Fibroblast of peridontal ligament (primary cell): Measurements from ENCODE around the gene REXO5.

ENCODE experiments used
- DNase-seq: peaks from one replicate; pipeline ENCODE4 v3.0.0-alpha.2; 2010; ENCODE audit errors: extremely low read depth

The REXO5 gene

DNA sequence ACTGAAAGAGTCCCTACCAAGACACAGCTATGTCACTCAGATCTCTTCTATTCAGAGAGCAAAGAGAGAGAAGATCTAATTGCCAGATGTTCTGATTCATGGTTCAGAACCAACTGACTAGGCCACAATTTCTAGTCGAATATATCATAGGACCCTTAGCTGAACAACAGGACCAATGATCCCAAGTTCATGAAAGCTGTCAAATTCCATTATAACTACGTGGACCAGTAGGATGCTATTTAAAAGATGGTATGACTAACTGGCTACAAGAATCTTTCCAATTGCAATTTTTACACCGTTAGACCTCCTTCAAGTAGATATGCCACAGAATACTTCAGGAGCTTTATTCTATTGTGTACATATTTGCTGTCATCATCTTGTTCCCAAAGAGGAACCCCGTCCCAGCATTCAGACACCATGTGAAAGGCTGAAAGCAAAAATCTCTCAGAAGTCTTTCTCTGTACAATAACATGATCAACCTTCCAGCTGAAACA is 67.8 kb downstream of the REXO5 start:
- no peak for DNase-seq

GRCh38 chr16:20875355-20875650 is 69.0 kb downstream of the REXO5 start:
- DNase-seq = no peak

GRCh38 chr16:20878682-20879147 is 72.4 kb downstream of the REXO5 start:
- DNase-seq = no peak

GRCh38 chr16:20879175-20880040 is 73.1 kb downstream of the REXO5 start:
- DNase-seq = peak; percentile 47

GRCh38 chr16:20880867-20881502 is 74.7 kb downstream of the REXO5 start:
- DNase-seq = no peak

- no peak for DNase-seq
Measured at GRCh38 chr16:20881503-20881878, 75.2 kb downstream of the REXO5 start.

DNA sequence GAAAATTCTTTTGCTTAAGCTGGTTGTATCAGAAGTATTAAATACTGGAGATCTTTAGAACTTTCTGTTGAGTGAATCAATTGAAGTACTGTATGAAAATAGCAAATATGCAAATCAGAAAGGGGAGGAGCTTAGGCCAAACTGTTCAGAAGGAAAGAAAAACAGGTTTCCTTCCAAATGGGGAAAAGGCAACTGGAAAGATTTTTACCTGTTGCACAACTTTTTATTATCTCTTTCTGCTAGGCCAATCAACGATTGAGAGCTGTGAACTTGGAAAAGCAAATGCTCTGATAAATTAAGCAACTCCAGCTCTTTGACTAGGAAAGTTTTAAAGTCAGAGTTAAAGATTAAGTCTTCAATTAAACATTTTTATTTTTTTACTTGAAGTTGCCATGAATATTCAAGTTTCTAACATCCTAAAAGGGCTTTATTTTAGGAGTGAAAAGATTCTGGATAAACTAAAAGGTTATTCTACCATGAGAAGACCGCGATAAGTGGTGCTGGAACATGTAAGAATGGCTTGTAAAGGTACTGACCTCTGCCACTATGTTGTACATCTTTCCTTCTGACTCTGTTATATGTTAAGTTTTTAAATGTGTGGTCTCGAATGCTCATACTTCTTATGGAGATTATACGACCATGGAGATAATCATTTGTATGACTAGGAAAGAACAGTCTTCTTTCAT is 77.4 kb downstream of the REXO5 start:
- DNase-seq = no peak

DNA sequence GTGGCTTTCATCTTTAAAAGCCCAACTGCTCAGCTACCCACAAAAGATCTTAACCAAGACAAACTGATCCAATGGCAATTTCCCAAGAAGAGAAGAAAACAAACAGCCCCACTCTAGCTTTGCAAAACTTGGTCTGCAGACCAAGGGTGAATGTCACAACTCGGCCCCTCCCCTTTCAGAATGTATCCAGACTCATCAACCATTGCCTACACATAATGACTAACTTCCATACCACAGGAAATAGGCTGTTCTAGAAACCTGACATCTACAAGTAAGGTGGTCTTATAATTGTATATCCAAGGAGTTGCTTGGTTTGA is 77.9 kb downstream of the REXO5 start:
- peak; percentile 91 for DNase-seq

GRCh38 chr16:20886320-20886719 is 80.0 kb downstream of the REXO5 start:
- no peak for DNase-seq

DNA sequence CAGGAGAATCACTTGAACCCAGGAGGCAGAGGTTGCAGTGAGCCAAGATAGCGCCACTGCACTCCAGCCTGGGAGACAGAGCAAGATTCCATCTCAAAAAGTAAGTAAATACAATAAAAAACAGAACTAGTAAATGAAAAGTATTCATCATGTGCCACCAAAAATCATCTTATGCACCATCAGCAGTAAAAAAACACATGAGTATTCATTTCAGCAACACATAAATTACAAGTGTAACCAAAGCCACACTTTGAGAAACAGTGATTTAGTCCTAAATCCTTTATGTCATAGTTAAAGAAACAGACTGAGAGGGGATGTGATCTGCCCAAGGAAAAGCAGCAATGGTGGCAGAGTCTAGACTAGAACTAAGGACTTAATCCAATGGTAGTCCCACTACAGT is 80.9 kb downstream of the REXO5 start:
- no peak for DNase-seq

DNA sequence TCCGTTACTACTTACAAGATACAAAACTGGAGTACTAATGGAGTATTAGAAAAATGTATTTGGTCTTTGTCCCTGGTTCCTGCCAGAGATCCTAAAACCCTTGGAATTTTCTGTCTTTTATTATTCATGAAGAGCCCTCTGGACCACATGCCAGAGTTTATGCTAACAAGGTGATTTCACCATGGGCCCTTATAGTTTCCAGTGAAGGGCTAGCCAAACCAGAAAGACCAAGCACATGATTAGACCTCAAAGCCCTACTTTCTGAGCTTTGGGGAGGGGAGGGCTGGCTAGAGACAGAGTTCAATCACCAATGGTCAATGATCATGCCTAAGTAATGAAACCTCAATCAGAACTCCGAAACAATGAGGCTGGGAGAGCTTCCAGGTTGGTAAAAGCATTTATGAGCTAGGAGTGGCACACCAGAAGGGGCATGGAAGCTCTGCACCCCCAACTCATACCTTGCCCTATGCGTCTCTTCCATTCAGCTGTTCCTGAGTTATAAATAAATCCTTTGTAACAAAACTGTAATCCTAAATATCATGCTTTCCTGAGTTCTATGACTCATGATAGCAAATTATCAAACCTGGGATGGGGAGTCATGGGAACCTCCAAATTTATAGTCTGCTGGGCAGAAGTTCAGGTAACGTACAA is 83.4 kb downstream of the REXO5 start:
- no peak for DNase-seq

- DNase-seq = no peak
Measured at GRCh38 chr16:20894388-20894787, 88.1 kb downstream of the REXO5 start.

GRCh38 chr16:20897253-20897897 is 91.0 kb downstream of the REXO5 start:
- peak; percentile 55 for DNase-seq

GRCh38 chr16:20897922-20898321 is 91.6 kb downstream of the REXO5 start:
- DNase-seq = no peak

DNA sequence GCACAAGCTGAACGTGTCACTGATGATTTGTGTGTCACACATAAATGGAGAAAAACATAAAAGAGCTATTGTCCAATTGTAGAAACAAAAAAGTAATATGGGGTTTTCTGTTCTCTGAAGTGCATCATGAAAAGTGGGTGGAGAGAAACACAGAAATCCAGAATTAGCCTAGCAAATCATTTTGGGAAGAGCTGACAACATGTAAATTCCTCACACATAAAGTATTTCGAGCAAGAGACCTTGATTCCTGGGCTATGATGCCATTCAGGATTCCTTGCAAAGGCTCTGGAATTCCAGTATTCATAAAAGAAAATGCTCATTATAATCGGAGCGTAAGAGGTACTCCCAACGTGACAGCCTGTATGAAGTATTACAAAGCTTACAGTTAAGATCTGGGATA is 92.7 kb downstream of the REXO5 start:
- DNase-seq = peak; percentile 85
